SH-SY5Y (cell line): ENCODE measurements around the gene HIRA.

ENCODE experiments used
- GATA2 ChIP-seq: IDR thresholded peaks from 2 replicates; pipeline ENCODE4 v1.6.1; 2011; ENCODE audit warnings: mild to moderate bottlenecking, low read depth, low read length
- GATA3 ChIP-seq: IDR thresholded peaks from 2 replicates; pipeline ENCODE4 v1.6.1; 2011; ENCODE audit warnings: low read depth, mild to moderate bottlenecking, low read length, moderate library complexity

DNA sequence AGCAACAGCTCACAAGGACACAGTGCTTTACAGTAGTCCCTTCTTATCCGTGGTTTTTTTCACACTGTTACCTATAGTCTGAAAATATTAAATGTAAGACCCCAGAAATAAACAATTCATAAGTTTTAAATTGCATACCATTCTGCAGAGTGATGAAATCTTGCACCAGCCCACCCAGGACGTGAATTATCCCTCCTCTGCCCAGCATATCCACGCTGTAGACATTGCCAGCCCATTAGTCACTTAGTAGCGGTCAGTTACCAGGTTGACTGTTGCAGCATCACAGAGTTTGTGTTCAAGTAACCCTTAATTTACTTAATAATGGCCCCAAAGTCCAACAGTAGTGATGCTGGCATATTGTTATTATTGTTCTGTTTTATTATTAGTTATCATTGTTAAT lies 143.6 kb downstream of the HIRA start:
- no peak for TF ChIP-seq GATA3
- no peak for TF ChIP-seq GATA2
